HG03378 (cell line): Measurements from ENCODE around the gene AVPR1A.

Source experiments
- ATAC-seq: cut with Tn5 transposase; IDR thresholded peaks from one replicate; pipeline ENCODE4 v1.9.1; 2021; ENCODE audit warnings: mild to moderate bottlenecking, moderate library complexity; ENCODE audit not compliant: unreplicated experiment

AVPR1A gene

DNA sequence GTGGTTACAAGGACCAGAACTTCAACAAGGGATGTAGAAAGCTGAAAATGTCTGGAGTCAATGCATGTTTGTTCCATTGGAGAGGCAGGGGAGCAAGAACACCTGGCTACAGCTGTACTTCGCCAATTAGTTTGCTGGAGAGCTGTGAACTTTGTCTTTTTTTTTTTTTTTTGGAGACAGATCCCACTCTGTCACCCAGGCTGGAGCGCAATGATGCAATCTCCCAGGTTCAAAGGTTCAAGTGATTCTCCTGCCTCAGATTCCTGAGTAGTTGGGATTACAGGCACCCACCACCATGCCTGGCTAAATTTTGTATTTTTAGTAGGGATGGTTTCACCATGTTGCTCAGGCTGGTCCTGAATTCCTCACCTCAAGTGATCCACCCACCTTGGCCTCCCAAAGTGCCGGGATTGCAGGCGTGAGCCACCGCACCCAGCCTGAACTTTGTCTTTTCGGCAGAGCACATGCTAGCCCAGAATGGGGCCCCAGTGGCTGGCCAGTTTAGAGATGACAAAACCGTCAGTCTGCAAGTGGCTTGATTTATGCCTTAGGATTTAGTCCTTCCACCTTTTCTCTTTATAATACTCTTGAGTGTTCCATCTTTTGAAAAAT is 55.5 kb downstream of the AVPR1A start:
- ATAC-seq: no peak

DNA sequence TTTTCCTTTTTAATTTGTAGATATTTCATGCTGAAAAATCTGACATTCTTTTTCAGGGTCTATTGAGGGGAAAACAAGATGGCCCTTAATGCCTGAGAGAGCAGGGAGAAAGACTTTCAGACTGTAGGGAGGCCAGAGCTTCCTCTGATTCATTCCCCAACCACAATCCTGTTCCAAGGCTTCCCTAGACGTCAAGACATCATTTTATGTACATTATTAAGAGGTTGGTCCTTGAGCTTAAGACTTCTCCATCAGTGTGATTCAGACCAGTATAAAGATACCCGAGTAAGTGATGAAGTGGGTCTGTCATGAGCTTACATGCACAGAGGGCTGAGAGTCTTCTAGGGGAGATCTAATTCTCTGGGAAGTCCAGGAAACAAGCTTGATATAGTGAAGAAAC is 57.3 kb downstream of the AVPR1A start:
- ATAC-seq: no peak

DNA sequence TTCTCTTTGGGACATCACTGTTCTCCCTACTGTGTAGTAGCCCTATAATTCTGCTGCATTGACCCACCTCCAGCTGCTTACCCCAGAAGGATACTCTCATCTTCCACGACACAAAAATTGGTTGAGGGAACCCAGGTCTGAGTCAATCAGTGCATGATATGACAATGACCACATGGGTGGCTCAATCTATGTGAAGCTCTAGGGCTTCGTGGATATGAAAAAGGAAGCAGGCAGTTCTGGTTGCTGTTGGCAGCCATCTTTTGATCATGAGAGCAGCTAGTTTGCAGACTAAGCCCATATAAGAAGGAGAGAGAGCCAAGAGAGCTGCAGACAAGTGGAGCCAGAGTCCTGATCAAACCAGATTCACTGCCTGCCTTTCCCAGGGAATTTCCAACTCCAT is 57.9 kb downstream of the AVPR1A start:
- ATAC-seq: no peak
